Measurements from ENCODE around the gene L2HGDH.

- TF ChIP-seq CTCF (IDR thresholded peaks at IDR 0.05) = no peak
- TF ChIP-seq POLR2A (IDR thresholded peaks at IDR 0.05) = no peak
Measured at GRCh38 chr14:50229681-50230080, 82.3 kb downstream of the L2HGDH start.
